ENCODE results near the gene SYT2. TPM values are rescaled to one million over a fixed set of nuclear protein-coding genes. Genes with fewer than 3 reads are reported as not detected.
A peak's percentile ranks its signal among the peaks of the same experiment; 100 is the strongest.

SYT2 gene
- total and polyA plus RNA-seq, 2 of the 13 experiments (the other 11 are each of a cell fraction or from before 2014, with no cell fraction given) = not detected

DNA sequence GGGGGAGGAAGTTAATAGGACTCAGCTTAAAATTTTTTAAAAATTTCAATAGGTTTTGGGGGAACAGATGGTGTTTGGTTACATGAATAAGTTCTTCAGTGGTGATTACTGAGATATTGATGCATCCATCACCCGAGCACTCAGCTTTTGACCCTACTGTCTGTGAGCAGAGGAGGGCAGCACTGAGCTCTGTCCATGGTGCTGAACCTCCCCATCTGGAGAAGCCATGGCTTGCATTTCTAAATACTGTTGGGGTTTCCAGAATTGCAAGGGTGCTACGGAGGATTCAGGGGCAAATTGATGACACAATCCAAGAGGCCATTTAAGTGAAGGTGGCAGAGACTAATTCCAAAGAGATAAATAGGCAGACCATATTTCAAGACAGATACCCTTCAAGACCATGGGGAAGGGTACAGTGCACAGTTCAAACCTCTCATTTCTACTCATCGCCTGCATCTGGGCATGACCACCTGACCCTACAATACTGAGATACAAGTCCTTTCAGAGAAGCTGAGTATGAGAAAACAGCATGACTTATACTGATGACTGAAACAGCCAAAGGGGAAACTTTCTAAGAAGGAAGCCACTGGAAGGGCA, 17.2 kb downstream of the SYT2 start:
- no peaks in the 10 kb centered on the region for H3K79me2 ChIP-seq (ENCODE audit: insufficient read depth, low read length)
- 33% methylated on average over 3 of the region's 3 CpGs for WGBS (ENCODE audit: low lambda C conversion rate)
- H3K27me3 ChIP-seq (ENCODE audit: control insufficient read depth in 1 of 2, insufficient read depth in 2 of 2, low read length in 2 of 2) = peaks cover 1 to 7% of the 10 kb centered on the region in 2 experiments; a peak in 2 of 5 replicates
- CTCF ChIA-PET (ENCODE audit: low intra/inter-chr PET ratio, low total read pairs) = no interaction called here
- H2AFZ ChIP-seq (ENCODE audit: low read length) = no peak overlapping the region
- H3K4me1 ChIP-seq (ENCODE audit: insufficient read depth, low read length) = no peaks in the 10 kb centered on the region
- H3K4me2 ChIP-seq (ENCODE audit: low read depth, low read length) = no peak overlapping the region
- no peaks in the 10 kb centered on the region for H3K36me3 ChIP-seq (replicated peaks in 1 of 2; ENCODE audit: control insufficient read depth in 1 of 2, insufficient read depth in 2 of 2, low read length in 2 of 2)
- no peak overlapping the region for H3K4me3 ChIP-seq (replicated peaks in 1 of 3; ENCODE audit: insufficient read depth in 1 of 3, low read depth in 2 of 3, low read length in 3 of 3)
- DNase-seq (ENCODE audit: low spot score) (peak; percentile 47), FAIRE-seq (peak; percentile 67), ATAC-seq (peak; percentile 79)
- no TSS peak for BruUV-seq (replicated peaks)
- H3K27ac ChIP-seq (ENCODE audit: extremely low read length, insufficient read depth, low read length) = no peak overlapping the region
- no peaks in the 10 kb centered on the region for H3K9me3 ChIP-seq (ENCODE audit: low read length)
- no peak overlapping the region for H3K9ac ChIP-seq (ENCODE audit: insufficient read depth, low read depth, low read length)
- peaks cover 3% of the 10 kb centered on the region; the same call in 1 of the 2 replicates for H4K20me1 ChIP-seq (ENCODE audit: insufficient read depth, low read length)
- in situ Hi-C loops (cut with HindIII; ENCODE audit: extremely low pct_ligation_motif_present, low pct_unique_long_range_greater_than_20kb) = no loop called here
- POLR2A ChIA-PET = no interaction called here
- intact Hi-C loops (cut with micrococcal nuclease; ENCODE audit: unreplicated experiment) = no loop called here
- TF ChIP-seq ZNF274 (CRISPR knock-in tag; IDR thresholded peaks at IDR 0.05) (no peak), ARID5B (CRISPR knock-in tag; IDR thresholded peaks at IDR 0.05) (peak; percentile 42), LCORL (IDR thresholded peaks at IDR 0.05) (no peak), LCORL (CRISPR knock-in tag; IDR thresholded peaks at IDR 0.05) (no peak), FOSL2 (CRISPR knock-in tag; IDR thresholded peaks at IDR 0.05) (peak; percentile 58), TEAD3 (CRISPR knock-in tag; optimal IDR thresholded peaks at IDR 0.05; ENCODE audit: borderline replicate concordance) (peak; percentile 48), ZNF782 (CRISPR knock-in tag; IDR thresholded peaks at IDR 0.05; ENCODE audit: borderline replicate concordance) (no peak), NFIB (CRISPR knock-in tag; IDR thresholded peaks at IDR 0.05; ENCODE audit: borderline replicate concordance) (no peak), ADNP (CRISPR knock-in tag; IDR thresholded peaks at IDR 0.05) (no peak), ZNF766 (CRISPR knock-in tag; IDR thresholded peaks at IDR 0.05; ENCODE audit: borderline replicate concordance) (peak; percentile 70; the same call in 1 of the 2 replicates), ZFAT (CRISPR knock-in tag; conservative IDR thresholded peaks at IDR 0.05) (no peak), ESRRA (CRISPR knock-in tag; IDR thresholded peaks at IDR 0.05; ENCODE audit: low read depth) (no peak), ZNF597 (CRISPR knock-in tag; IDR thresholded peaks at IDR 0.05) (no peak), ZNF761 (CRISPR knock-in tag; conservative IDR thresholded peaks at IDR 0.05) (no peak)
- TF ChIP-seq, protein P1, sequence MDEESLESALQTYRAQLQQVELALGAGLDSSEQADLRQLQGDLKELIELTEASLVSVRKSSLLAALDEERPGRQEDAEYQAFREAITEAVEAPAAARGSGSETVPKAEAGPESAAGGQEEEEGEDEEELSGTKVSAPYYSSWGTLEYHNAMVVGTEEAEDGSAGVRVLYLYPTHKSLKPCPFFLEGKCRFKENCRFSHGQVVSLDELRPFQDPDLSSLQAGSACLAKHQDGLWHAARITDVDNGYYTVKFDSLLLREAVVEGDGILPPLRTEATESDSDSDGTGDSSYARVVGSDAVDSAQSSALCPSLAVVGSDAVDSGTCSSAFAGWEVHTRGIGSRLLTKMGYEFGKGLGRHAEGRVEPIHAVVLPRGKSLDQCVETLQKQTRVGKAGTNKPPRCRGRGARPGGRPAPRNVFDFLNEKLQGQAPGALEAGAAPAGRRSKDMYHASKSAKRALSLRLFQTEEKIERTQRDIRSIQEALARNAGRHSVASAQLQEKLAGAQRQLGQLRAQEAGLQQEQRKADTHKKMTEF (CRISPR knock-in tag; IDR thresholded peaks at IDR 0.05) = peak; percentile 61; the same call in 1 of the 2 replicates
- TF ChIP-seq, protein P2, sequence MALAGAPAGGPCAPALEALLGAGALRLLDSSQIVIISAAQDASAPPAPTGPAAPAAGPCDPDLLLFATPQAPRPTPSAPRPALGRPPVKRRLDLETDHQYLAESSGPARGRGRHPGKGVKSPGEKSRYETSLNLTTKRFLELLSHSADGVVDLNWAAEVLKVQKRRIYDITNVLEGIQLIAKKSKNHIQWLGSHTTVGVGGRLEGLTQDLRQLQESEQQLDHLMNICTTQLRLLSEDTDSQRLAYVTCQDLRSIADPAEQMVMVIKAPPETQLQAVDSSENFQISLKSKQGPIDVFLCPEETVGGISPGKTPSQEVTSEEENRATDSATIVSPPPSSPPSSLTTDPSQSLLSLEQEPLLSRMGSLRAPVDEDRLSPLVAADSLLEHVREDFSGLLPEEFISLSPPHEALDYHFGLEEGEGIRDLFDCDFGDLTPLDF (CRISPR knock-in tag; IDR thresholded peaks at IDR 0.05) = no peak
